ENCODE data around the gene TNP2.

TNP2 gene

GRCh38 chr16:11245988-11246387 is 23.1 kb downstream of the TNP2 start:
- H3K79me2 ChIP-seq (ENCODE audit: insufficient read depth, low read length): peaks cover 10% of the 10 kb centered on the region
- peaks cover 6% of the 10 kb centered on the region; the same call in 1 of the 2 replicates for H4K20me1 ChIP-seq (ENCODE audit: insufficient read depth, low read length)
- no peak overlapping the region for H3K4me3 ChIP-seq (ENCODE audit: low read depth in 1 of 2, low read length in 2 of 2)
- ATAC-seq (ENCODE audit: insufficient read depth, low read depth): no peak
- peaks cover 21% of the 10 kb centered on the region for H3K36me3 ChIP-seq (ENCODE audit: insufficient read depth, low read length)
- H3K9me3 ChIP-seq (ENCODE audit: insufficient read depth, low read length, severe bottlenecking): no peaks in the 10 kb centered on the region
- DNase-seq: no peak
- H3K27ac ChIP-seq (ENCODE audit: low read length): peak overlapping the region; percentile 63
- H3K4me1 ChIP-seq (ENCODE audit: insufficient read depth, low read length): peaks cover 54% of the 10 kb centered on the region
- H3K9ac ChIP-seq (ENCODE audit: low read depth, low read length): no peak overlapping the region; the same call in 1 of the 2 replicates
- H3K4me2 ChIP-seq (ENCODE audit: insufficient read depth, low read length): no peak overlapping the region
- H2AFZ ChIP-seq (ENCODE audit: low read depth, low read length): no peak overlapping the region
- no peaks in the 10 kb centered on the region for H3K27me3 ChIP-seq (ENCODE audit: insufficient read depth, low read length, poor library complexity)
- TF ChIP-seq EZH2 (IDR thresholded peaks at IDR 0.05; ENCODE audit: borderline replicate concordance, low read depth, low read length, severe bottlenecking) (no peak), CTCF (IDR thresholded peaks at IDR 0.05; ENCODE audit: borderline replicate concordance, extremely low read depth, low read length, poor library complexity, severe bottlenecking) (no peak)

GRCh38 chr16:11245222-11245737 is 23.8 kb downstream of the TNP2 start:
- H3K9ac ChIP-seq (ENCODE audit: low read depth, low read length): no peak overlapping the region
- no peak overlapping the region for H2AFZ ChIP-seq (ENCODE audit: low read depth, low read length)
- H4K20me1 ChIP-seq (ENCODE audit: insufficient read depth, low read length): peaks cover under 1% of the 10 kb centered on the region; the same call in 1 of the 2 replicates
- no peaks in the 10 kb centered on the region for H3K27me3 ChIP-seq (ENCODE audit: insufficient read depth, low read length, poor library complexity)
- H3K4me3 ChIP-seq (ENCODE audit: low read depth in 1 of 2, low read length in 2 of 2): no peak overlapping the region
- no peak for TF ChIP-seq CTCF (IDR thresholded peaks at IDR 0.05; ENCODE audit: borderline replicate concordance, extremely low read depth, low read length, poor library complexity, severe bottlenecking)
- TF ChIP-seq EZH2 (IDR thresholded peaks at IDR 0.05; ENCODE audit: borderline replicate concordance, low read depth, low read length, severe bottlenecking): no peak
- peaks cover 15% of the 10 kb centered on the region for H3K36me3 ChIP-seq (ENCODE audit: insufficient read depth, low read length)
- DNase-seq (no peak), ATAC-seq (ENCODE audit: insufficient read depth, low read depth) (no peak)
- H3K27ac ChIP-seq (ENCODE audit: low read length): peak overlapping the region; percentile 63
- H3K4me1 ChIP-seq (ENCODE audit: insufficient read depth, low read length): peaks cover 62% of the 10 kb centered on the region
- no peak overlapping the region for H3K4me2 ChIP-seq (ENCODE audit: insufficient read depth, low read length)
- H3K79me2 ChIP-seq (ENCODE audit: insufficient read depth, low read length): peaks cover 4% of the 10 kb centered on the region
- no peaks in the 10 kb centered on the region for H3K9me3 ChIP-seq (ENCODE audit: insufficient read depth, low read length, severe bottlenecking)

GRCh38 chr16:11242658-11243057 is 26.5 kb downstream of the TNP2 start:
- ATAC-seq (ENCODE audit: insufficient read depth, low read depth) (no peak), DNase-seq (no peak)
- no peak overlapping the region for H2AFZ ChIP-seq (ENCODE audit: low read depth, low read length)
- H3K4me1 ChIP-seq (ENCODE audit: insufficient read depth, low read length): peaks cover 86% of the 10 kb centered on the region
- H3K9me3 ChIP-seq (ENCODE audit: insufficient read depth, low read length, severe bottlenecking): no peaks in the 10 kb centered on the region
- H3K79me2 ChIP-seq (ENCODE audit: insufficient read depth, low read length): peaks cover 8% of the 10 kb centered on the region
- peak overlapping the region; percentile 96 for H3K27ac ChIP-seq (ENCODE audit: low read length)
- no peak overlapping the region for H3K4me3 ChIP-seq (ENCODE audit: low read depth in 1 of 2, low read length in 2 of 2)
- TF ChIP-seq CTCF (IDR thresholded peaks at IDR 0.05; ENCODE audit: borderline replicate concordance, extremely low read depth, low read length, poor library complexity, severe bottlenecking) (no peak), EZH2 (IDR thresholded peaks at IDR 0.05; ENCODE audit: borderline replicate concordance, low read depth, low read length, severe bottlenecking) (no peak)
- H3K27me3 ChIP-seq (ENCODE audit: insufficient read depth, low read length, poor library complexity): no peaks in the 10 kb centered on the region
- no peak overlapping the region; the same call in 1 of the 2 replicates for H3K9ac ChIP-seq (ENCODE audit: low read depth, low read length)
- no peaks in the 10 kb centered on the region for H3K36me3 ChIP-seq (ENCODE audit: insufficient read depth, low read length)
- no peaks in the 10 kb centered on the region for H4K20me1 ChIP-seq (ENCODE audit: insufficient read depth, low read length)
- H3K4me2 ChIP-seq (ENCODE audit: insufficient read depth, low read length): no peak overlapping the region
